ENCODE data around the gene TNFRSF18.

TNFRSF18 gene

DNA sequence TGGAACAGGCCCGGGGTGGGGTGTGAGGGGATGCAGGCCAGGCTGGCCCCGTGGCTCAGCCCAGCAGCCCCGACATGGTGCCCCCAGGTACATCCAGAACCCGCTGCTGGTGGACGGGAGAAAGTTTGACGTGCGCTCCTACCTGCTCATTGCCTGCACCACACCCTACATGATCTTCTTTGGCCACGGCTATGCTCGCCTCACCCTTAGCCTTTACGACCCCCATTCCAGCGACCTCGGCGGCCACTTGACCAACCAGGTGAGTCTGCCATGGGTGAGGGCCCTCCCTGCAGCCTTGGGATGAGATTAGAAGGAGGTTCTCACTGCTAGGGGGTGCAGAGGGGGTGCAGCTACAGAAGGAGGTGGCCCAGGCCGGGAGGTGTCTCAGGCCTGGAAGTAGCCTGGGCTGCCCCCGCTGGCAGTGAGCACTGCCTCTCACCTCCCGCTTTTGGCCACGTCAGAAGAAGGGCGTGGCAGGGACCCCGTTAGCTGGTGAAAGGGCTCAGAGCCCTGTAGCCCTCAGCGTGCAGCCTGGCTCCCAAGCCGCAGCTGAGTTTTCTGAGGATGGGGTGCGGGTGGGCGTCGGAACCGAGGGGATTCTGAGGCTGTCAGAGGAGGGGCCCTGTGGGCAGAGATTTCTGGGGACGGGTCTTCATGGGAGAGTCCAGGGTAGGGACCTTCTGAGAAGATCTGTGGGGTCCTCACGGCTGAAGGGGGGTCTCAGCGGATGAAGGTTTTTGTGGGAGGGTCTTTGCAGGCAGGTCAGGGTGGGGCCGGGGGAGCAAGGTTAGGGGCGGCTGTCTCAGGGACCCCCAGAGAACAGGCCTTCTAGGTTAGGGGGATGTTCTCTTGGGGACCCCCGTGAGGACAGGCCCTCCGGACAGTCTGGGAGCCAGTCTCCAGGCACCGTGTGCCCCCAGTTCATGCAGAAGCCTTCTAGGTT lies 22.3 kb downstream of the TNFRSF18 start:
- TF ChIP-seq, protein P1, sequence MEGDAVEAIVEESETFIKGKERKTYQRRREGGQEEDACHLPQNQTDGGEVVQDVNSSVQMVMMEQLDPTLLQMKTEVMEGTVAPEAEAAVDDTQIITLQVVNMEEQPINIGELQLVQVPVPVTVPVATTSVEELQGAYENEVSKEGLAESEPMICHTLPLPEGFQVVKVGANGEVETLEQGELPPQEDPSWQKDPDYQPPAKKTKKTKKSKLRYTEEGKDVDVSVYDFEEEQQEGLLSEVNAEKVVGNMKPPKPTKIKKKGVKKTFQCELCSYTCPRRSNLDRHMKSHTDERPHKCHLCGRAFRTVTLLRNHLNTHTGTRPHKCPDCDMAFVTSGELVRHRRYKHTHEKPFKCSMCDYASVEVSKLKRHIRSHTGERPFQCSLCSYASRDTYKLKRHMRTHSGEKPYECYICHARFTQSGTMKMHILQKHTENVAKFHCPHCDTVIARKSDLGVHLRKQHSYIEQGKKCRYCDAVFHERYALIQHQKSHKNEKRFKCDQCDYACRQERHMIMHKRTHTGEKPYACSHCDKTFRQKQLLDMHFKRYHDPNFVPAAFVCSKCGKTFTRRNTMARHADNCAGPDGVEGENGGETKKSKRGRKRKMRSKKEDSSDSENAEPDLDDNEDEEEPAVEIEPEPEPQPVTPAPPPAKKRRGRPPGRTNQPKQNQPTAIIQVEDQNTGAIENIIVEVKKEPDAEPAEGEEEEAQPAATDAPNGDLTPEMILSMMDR (IDR thresholded peaks at IDR 0.05; ENCODE audit: insufficient read depth, low read length) = no peak
- TF ChIP-seq POLR2AphosphoS5 (IDR thresholded peaks at IDR 0.05; ENCODE audit: low read depth) (no peak), GABPA (IDR thresholded peaks at IDR 0.05; ENCODE audit: low read depth) (no peak), SPI1 (IDR thresholded peaks at IDR 0.05; ENCODE audit: borderline replicate concordance, low read depth) (no peak)
- TF ChIP-seq, protein P2, sequence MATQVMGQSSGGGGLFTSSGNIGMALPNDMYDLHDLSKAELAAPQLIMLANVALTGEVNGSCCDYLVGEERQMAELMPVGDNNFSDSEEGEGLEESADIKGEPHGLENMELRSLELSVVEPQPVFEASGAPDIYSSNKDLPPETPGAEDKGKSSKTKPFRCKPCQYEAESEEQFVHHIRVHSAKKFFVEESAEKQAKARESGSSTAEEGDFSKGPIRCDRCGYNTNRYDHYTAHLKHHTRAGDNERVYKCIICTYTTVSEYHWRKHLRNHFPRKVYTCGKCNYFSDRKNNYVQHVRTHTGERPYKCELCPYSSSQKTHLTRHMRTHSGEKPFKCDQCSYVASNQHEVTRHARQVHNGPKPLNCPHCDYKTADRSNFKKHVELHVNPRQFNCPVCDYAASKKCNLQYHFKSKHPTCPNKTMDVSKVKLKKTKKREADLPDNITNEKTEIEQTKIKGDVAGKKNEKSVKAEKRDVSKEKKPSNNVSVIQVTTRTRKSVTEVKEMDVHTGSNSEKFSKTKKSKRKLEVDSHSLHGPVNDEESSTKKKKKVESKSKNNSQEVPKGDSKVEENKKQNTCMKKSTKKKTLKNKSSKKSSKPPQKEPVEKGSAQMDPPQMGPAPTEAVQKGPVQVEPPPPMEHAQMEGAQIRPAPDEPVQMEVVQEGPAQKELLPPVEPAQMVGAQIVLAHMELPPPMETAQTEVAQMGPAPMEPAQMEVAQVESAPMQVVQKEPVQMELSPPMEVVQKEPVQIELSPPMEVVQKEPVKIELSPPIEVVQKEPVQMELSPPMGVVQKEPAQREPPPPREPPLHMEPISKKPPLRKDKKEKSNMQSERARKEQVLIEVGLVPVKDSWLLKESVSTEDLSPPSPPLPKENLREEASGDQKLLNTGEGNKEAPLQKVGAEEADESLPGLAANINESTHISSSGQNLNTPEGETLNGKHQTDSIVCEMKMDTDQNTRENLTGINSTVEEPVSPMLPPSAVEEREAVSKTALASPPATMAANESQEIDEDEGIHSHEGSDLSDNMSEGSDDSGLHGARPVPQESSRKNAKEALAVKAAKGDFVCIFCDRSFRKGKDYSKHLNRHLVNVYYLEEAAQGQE (IDR thresholded peaks at IDR 0.05; ENCODE audit: insufficient replicate concordance, low read depth) = no peak
- Histone ChIP-seq H3K27me3 (ENCODE audit: insufficient read depth, poor library complexity, severe bottlenecking) (peaks cover 6% of the 10 kb centered on the region), H3K4me3 (replicated peaks; ENCODE audit: insufficient read depth, low read length) (no peak overlapping the region), H3K27ac (replicated peaks) (no peak overlapping the region)
- no peak for DNase-seq (ENCODE audit: low read depth in 1 of 2, low spot score in 1 of 2)

DNA sequence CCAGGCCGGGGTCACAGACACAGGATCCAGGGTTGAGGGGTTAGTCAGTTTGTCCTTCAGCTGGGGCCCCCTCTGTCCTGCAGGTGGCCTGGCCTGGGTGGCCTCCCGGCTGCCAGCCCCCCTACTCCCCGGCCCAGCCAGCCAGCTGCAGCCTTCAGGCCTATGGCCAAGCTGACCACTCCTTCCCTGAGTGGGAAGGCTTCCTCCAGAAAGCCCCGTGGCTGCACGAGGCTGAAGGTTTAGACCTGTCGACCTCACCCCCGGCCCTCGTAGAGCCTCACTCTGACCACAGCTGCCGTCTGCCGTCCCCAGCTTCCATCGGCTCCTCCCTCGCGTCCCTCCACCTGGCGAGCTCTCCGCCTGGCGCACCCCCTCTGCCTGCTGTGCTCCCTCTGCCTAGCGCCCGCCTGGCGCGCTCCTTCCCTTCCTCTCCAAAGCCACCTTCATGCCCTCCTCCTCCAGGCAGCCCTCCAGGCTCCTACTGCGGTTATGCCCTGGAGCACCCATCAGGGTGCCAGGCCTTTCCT lies 23.1 kb downstream of the TNFRSF18 start:
- Histone ChIP-seq H3K27ac (replicated peaks) (no peak overlapping the region), H3K4me3 (replicated peaks; ENCODE audit: insufficient read depth, low read length) (no peak overlapping the region), H3K27me3 (ENCODE audit: insufficient read depth, poor library complexity, severe bottlenecking) (peaks cover 6% of the 10 kb centered on the region)
- TF ChIP-seq, protein P1 (IDR thresholded peaks at IDR 0.05; ENCODE audit: insufficient read depth, low read length) = no peak
- TF ChIP-seq POLR2AphosphoS5 (IDR thresholded peaks at IDR 0.05; ENCODE audit: low read depth) (no peak), SPI1 (IDR thresholded peaks at IDR 0.05; ENCODE audit: borderline replicate concordance, low read depth) (no peak), GABPA (IDR thresholded peaks at IDR 0.05; ENCODE audit: low read depth) (no peak)
- TF ChIP-seq, protein P2 (IDR thresholded peaks at IDR 0.05; ENCODE audit: insufficient replicate concordance, low read depth) = no peak
- no peak for DNase-seq (ENCODE audit: low read depth in 1 of 2, low spot score in 1 of 2)

DNA sequence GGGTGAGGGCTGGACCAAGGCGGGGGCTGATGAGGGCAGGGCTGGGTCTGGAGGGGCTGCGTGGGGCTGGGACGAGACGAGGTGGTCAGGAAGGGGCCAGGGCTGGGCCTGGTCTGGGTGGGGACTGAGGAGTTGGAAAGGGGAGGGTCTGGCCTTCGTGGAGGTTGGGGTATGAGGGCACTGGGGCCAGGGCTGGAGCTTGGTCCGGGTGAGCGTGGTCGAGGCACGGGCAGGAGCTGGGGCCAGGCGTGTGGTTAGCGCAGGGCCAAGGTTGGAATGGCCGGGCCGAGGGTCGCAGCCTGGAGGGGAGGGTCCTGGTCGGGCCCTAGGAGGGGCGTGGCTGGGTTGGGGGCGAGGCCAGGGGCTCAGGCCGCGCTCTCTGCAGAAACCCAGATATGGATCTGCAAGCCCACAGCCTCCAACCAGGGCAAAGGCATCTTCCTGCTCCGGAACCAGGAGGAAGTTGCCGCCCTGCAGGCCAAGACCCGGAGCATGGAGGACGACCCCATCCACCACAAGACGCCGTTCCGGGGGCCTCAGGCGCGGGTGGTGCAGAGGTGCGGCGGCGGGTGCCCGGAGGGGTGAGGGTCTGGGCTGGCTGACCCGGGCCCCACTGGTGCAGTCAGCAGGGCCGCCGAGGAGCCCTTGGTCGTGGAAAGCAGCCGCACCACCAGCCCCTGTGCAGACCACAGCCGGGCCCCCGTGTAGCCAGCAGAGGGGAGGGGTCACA lies 23.7 kb downstream of the TNFRSF18 start:
- no peak overlapping the region for H3K27ac ChIP-seq (replicated peaks)
- DNase-seq (ENCODE audit: low read depth in 1 of 2, low spot score in 1 of 2) = no peak
- TF ChIP-seq, protein P2 (IDR thresholded peaks at IDR 0.05; ENCODE audit: insufficient replicate concordance, low read depth) = no peak
- TF ChIP-seq SPI1 (IDR thresholded peaks at IDR 0.05; ENCODE audit: borderline replicate concordance, low read depth) (no peak), POLR2AphosphoS5 (IDR thresholded peaks at IDR 0.05; ENCODE audit: low read depth) (no peak), GABPA (IDR thresholded peaks at IDR 0.05; ENCODE audit: low read depth) (no peak)
- TF ChIP-seq, protein P1 (IDR thresholded peaks at IDR 0.05; ENCODE audit: insufficient read depth, low read length) = no peak
- peaks cover 6% of the 10 kb centered on the region for H3K27me3 ChIP-seq (ENCODE audit: insufficient read depth, poor library complexity, severe bottlenecking)
- no peak overlapping the region for H3K4me3 ChIP-seq (replicated peaks; ENCODE audit: insufficient read depth, low read length)
